ENCODE results near the gene PSMD12. TPM values are rescaled to one million over a fixed set of nuclear protein-coding genes. Genes with fewer than 3 reads are reported as not detected.

Gene PSMD12
- polyA plus RNA-seq, 1 of the 3 experiments (the other 2 are of a cell fraction) = 31.4 TPM

DNA sequence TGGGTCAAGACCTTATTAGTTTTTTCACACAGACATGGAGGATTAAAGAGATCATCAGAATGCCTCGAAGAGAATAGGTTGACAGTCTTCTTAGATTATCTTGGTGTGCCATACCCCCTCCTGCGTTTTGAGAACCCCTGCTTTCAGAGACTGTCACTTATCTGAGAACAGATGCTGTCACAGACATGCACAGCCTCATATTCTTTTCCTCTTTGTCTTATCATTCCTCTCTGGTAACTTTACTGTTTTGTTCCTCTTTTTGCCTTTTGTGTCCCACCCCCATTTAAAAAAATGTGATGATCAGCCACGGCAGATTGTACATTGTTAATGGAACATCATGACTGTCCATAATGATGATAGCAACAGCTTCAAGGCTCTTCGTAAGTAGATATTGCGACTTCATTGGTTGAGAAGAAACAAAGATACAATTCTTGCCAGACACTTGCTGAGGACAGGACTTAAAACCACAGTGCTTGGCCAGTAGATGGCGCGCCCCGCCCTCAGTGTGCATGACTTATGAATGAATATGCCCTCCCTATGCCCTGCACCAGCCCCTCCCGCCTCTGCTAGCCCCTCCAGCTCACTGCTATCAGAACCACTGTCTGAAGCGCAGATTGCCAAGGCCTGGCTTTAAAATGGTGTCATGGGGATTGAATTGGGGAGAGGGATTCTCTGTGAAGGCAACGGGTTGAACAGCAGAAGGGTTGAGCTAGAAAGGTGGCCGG, 8.1 kb upstream of the PSMD12 start (continued):
- TF ChIP-seq, protein P1, sequence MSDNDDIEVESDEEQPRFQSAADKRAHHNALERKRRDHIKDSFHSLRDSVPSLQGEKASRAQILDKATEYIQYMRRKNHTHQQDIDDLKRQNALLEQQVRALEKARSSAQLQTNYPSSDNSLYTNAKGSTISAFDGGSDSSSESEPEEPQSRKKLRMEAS (IDR thresholded peaks at IDR 0.05; ENCODE audit: low read depth) = no peak
- peak; percentile 66; the same call in 1 of the 2 replicates for TF ChIP-seq RCOR1 (IDR thresholded peaks at IDR 0.05; ENCODE audit: low read length)
- no peak for TF ChIP-seq FOSL2 (IDR thresholded peaks at IDR 0.05; ENCODE audit: borderline replicate concordance, low read depth)
- TF ChIP-seq TAF1 (IDR thresholded peaks at IDR 0.05; ENCODE audit: borderline replicate concordance, low read depth, low read length) = 0 out of 2 replicates have a peak, but pooled peaks have one; percentile 56
- TF ChIP-seq, protein P2, sequence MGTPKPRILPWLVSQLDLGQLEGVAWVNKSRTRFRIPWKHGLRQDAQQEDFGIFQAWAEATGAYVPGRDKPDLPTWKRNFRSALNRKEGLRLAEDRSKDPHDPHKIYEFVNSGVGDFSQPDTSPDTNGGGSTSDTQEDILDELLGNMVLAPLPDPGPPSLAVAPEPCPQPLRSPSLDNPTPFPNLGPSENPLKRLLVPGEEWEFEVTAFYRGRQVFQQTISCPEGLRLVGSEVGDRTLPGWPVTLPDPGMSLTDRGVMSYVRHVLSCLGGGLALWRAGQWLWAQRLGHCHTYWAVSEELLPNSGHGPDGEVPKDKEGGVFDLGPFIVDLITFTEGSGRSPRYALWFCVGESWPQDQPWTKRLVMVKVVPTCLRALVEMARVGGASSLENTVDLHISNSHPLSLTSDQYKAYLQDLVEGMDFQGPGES (IDR thresholded peaks at IDR 0.05; ENCODE audit: low read depth, low read length) = no peak
- TF ChIP-seq NRF1 (IDR thresholded peaks at IDR 0.05; ENCODE audit: low read depth, low read length) = 0 out of 2 replicates have a peak, but pooled peaks have one; percentile 2
- no peak for TF ChIP-seq EP300 (IDR thresholded peaks at IDR 0.05; ENCODE audit: borderline replicate concordance in 1 of 2, low read depth in 1 of 2, low read length in 1 of 2)
- no peak for TF ChIP-seq JUND (IDR thresholded peaks at IDR 0.05)
- no peak for TF ChIP-seq POLR2AphosphoS5 (IDR thresholded peaks at IDR 0.05; ENCODE audit: low read depth, low read length)
- TF ChIP-seq, protein P3, sequence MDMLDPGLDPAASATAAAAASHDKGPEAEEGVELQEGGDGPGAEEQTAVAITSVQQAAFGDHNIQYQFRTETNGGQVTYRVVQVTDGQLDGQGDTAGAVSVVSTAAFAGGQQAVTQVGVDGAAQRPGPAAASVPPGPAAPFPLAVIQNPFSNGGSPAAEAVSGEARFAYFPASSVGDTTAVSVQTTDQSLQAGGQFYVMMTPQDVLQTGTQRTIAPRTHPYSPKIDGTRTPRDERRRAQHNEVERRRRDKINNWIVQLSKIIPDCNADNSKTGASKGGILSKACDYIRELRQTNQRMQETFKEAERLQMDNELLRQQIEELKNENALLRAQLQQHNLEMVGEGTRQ (IDR thresholded peaks at IDR 0.05; ENCODE audit: borderline replicate concordance, low read depth, low read length) = no peak; the same call in 1 of the 2 replicates
- TF ChIP-seq MEF2A (IDR thresholded peaks at IDR 0.05; ENCODE audit: borderline replicate concordance, low read depth) = no peak
- no peak for TF ChIP-seq NFIC (IDR thresholded peaks at IDR 0.05; ENCODE audit: borderline replicate concordance)
- TF ChIP-seq GABPA (IDR thresholded peaks at IDR 0.05; ENCODE audit: low read depth) = no peak
- TF ChIP-seq, protein P4, sequence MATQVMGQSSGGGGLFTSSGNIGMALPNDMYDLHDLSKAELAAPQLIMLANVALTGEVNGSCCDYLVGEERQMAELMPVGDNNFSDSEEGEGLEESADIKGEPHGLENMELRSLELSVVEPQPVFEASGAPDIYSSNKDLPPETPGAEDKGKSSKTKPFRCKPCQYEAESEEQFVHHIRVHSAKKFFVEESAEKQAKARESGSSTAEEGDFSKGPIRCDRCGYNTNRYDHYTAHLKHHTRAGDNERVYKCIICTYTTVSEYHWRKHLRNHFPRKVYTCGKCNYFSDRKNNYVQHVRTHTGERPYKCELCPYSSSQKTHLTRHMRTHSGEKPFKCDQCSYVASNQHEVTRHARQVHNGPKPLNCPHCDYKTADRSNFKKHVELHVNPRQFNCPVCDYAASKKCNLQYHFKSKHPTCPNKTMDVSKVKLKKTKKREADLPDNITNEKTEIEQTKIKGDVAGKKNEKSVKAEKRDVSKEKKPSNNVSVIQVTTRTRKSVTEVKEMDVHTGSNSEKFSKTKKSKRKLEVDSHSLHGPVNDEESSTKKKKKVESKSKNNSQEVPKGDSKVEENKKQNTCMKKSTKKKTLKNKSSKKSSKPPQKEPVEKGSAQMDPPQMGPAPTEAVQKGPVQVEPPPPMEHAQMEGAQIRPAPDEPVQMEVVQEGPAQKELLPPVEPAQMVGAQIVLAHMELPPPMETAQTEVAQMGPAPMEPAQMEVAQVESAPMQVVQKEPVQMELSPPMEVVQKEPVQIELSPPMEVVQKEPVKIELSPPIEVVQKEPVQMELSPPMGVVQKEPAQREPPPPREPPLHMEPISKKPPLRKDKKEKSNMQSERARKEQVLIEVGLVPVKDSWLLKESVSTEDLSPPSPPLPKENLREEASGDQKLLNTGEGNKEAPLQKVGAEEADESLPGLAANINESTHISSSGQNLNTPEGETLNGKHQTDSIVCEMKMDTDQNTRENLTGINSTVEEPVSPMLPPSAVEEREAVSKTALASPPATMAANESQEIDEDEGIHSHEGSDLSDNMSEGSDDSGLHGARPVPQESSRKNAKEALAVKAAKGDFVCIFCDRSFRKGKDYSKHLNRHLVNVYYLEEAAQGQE (IDR thresholded peaks at IDR 0.05; ENCODE audit: low read depth, low read length) = no peak

Measured in SK-N-SH (cell line).